ENCODE results near the gene LYRM1. TPM values are rescaled to one million over a fixed set of nuclear protein-coding genes. Genes with fewer than 3 reads are reported as not detected.
A peak's percentile ranks its signal among the peaks of the same experiment; 100 is the strongest.

Gene LYRM1
- total and polyA plus RNA-seq, 2 donors (not counting 1 experiment from before 2014, with no cell fraction given) = 54.9 to 131 TPM

- DNase-seq (ENCODE audit: low read depth in 2 of 2) = peak; percentile 55 to 93
- Histone ChIP-seq H4K20me1 (ENCODE audit: control insufficient read depth, extremely low read depth, insufficient read depth, low read length) (no peaks in the 10 kb centered on the region), H3K9ac (ENCODE audit: insufficient read depth, low read length) (peak overlapping the region; percentile 98), H3K36me3 (ENCODE audit: control insufficient read depth, insufficient read depth, low read length) (peaks cover 2% of the 10 kb centered on the region), H3K27ac (ENCODE audit: insufficient read depth, low read length) (peak overlapping the region; percentile 97), H3K9me3 (ENCODE audit: control insufficient read depth, insufficient read depth, low read depth, low read length) (no peaks in the 10 kb centered on the region), H3K4me3 (replicated peaks in 1 of 4; ENCODE audit: control extremely low read depth in 1 of 4, insufficient read depth in 1 of 4, low read depth in 3 of 4, low read length in 4 of 4) (peak overlapping the region; percentile 79 to 97 (median 85)), H3K79me2 (ENCODE audit: control insufficient read depth, insufficient read depth, low read length) (peaks cover 82% of the 10 kb centered on the region), H2AFZ (ENCODE audit: low read length) (no peak overlapping the region), H3K27me3 (ENCODE audit: control insufficient read depth, insufficient read depth, low read length) (no peaks in the 10 kb centered on the region), H3K4me2 (ENCODE audit: extremely low read depth, insufficient read depth, low read length) (peak overlapping the region; percentile 95), H3K4me1 (ENCODE audit: control insufficient read depth, extremely low read depth, insufficient read depth, low read length) (peaks cover 25% of the 10 kb centered on the region)
- TF ChIP-seq CTCF (conservative IDR thresholded peaks at IDR 0.05 in 1 of 2, IDR thresholded peaks at IDR 0.05 in 1 of 2; ENCODE audit: low read depth in 1 of 2, low read length in 2 of 2) (no peak), EZH2 (IDR thresholded peaks at IDR 0.05; ENCODE audit: low read length, missing control alignments) (no peak)
Observed at GRCh38 chr16:20899071-20899470, 1.5 kb upstream of the LYRM1 start.

- H3K4me3 ChIP-seq (replicated peaks in 1 of 4; ENCODE audit: control extremely low read depth in 1 of 4, insufficient read depth in 1 of 4, low read depth in 3 of 4, low read length in 4 of 4) = peak overlapping the region; percentile 79 to 97 (median 85)
- peaks cover 30% of the 10 kb centered on the region for H3K4me1 ChIP-seq (ENCODE audit: control insufficient read depth, extremely low read depth, insufficient read depth, low read length)
- DNase-seq (ENCODE audit: low read depth in 2 of 2) = no peak
- TF ChIP-seq CTCF (conservative IDR thresholded peaks at IDR 0.05 in 1 of 2, IDR thresholded peaks at IDR 0.05 in 1 of 2; ENCODE audit: low read depth in 1 of 2, low read length in 2 of 2) (no peak), EZH2 (IDR thresholded peaks at IDR 0.05; ENCODE audit: low read length, missing control alignments) (no peak)
- H3K27ac ChIP-seq (ENCODE audit: insufficient read depth, low read length) = peak overlapping the region; percentile 97
- H4K20me1 ChIP-seq (ENCODE audit: control insufficient read depth, extremely low read depth, insufficient read depth, low read length) = no peaks in the 10 kb centered on the region
- H3K9ac ChIP-seq (ENCODE audit: insufficient read depth, low read length) = peak overlapping the region; percentile 98
- peaks cover 76% of the 10 kb centered on the region for H3K79me2 ChIP-seq (ENCODE audit: control insufficient read depth, insufficient read depth, low read length)
- peak overlapping the region; percentile 95 for H3K4me2 ChIP-seq (ENCODE audit: extremely low read depth, insufficient read depth, low read length)
- H3K36me3 ChIP-seq (ENCODE audit: control insufficient read depth, insufficient read depth, low read length) = peaks cover 2% of the 10 kb centered on the region
- no peaks in the 10 kb centered on the region for H3K9me3 ChIP-seq (ENCODE audit: control insufficient read depth, insufficient read depth, low read depth, low read length)
- no peaks in the 10 kb centered on the region for H3K27me3 ChIP-seq (ENCODE audit: control insufficient read depth, insufficient read depth, low read length)
- H2AFZ ChIP-seq (ENCODE audit: low read length) = no peak overlapping the region
Observed at GRCh38 chr16:20899477-20900298, 883 bp upstream of the LYRM1 start.

- Histone ChIP-seq H3K9ac (ENCODE audit: insufficient read depth, low read length) (peak overlapping the region; percentile 98), H3K4me3 (replicated peaks in 1 of 4; ENCODE audit: control extremely low read depth in 1 of 4, insufficient read depth in 1 of 4, low read depth in 3 of 4, low read length in 4 of 4) (peak overlapping the region; percentile 66 to 97 (median 80)), H3K4me1 (ENCODE audit: control insufficient read depth, extremely low read depth, insufficient read depth, low read length) (peaks cover 40% of the 10 kb centered on the region), H4K20me1 (ENCODE audit: control insufficient read depth, extremely low read depth, insufficient read depth, low read length) (no peaks in the 10 kb centered on the region), H3K79me2 (ENCODE audit: control insufficient read depth, insufficient read depth, low read length) (peaks cover 64% of the 10 kb centered on the region), H2AFZ (ENCODE audit: low read length) (no peak overlapping the region), H3K9me3 (ENCODE audit: control insufficient read depth, insufficient read depth, low read depth, low read length) (no peaks in the 10 kb centered on the region), H3K4me2 (ENCODE audit: extremely low read depth, insufficient read depth, low read length) (peak overlapping the region; percentile 99), H3K27me3 (ENCODE audit: control insufficient read depth, insufficient read depth, low read length) (no peaks in the 10 kb centered on the region), H3K27ac (ENCODE audit: insufficient read depth, low read length) (peak overlapping the region; percentile 99), H3K36me3 (ENCODE audit: control insufficient read depth, insufficient read depth, low read length) (no peaks in the 10 kb centered on the region)
- no peak for DNase-seq (ENCODE audit: low read depth in 2 of 2)
- TF ChIP-seq EZH2 (IDR thresholded peaks at IDR 0.05; ENCODE audit: low read length, missing control alignments) (no peak), CTCF (conservative IDR thresholded peaks at IDR 0.05 in 1 of 2, IDR thresholded peaks at IDR 0.05 in 1 of 2; ENCODE audit: low read depth in 1 of 2, low read length in 2 of 2) (no peak)
Observed at GRCh38 chr16:20901068-20901435, 481 bp downstream of the LYRM1 start.
